Smooth muscle cell (in vitro differentiated cells): ENCODE data around the gene CSN3. TPM values are rescaled to one million over a fixed set of nuclear protein-coding genes. Genes with fewer than 3 reads are reported as not detected.

Source experiments
- DNase-seq: peaks from one replicate; lab custom pipeline; 2025; ENCODE audit not compliant: unreplicated experiment; lab: John Stamatoyannopoulos, UW
- H2AFZ ChIP-seq: fragments of 200-600 bp; sonication (generic); 2 replicates; pipeline ENCODE4 v1.6.0; 2016; ENCODE audit warnings: antibody characterized with exemption, low read depth, mild to moderate bottlenecking
- H3F3A ChIP-seq: fragments of 200-600 bp; sonication (generic); 2 replicates; pipeline ENCODE4 v1.6.0; 2017; ENCODE audit warnings: antibody characterized with exemption, low read depth
- H3K27ac ChIP-seq: fragments of 200-600 bp; sonication (generic); 2 replicates; pipeline ENCODE4 v1.5.1; 2016; ENCODE audit warnings: low read depth, mild to moderate bottlenecking
- H3K27me3 ChIP-seq: fragments of 200-600 bp; sonication (generic); 2 replicates; pipeline ENCODE4 v1.6.1; 2016; ENCODE audit warnings: low read depth, mild to moderate bottlenecking
- H3K36me3 ChIP-seq: fragments of 200-600 bp; sonication (generic); 2 replicates; pipeline ENCODE4 v1.5.1; 2016; ENCODE audit warnings: low read depth
- H3K4me1 ChIP-seq: fragments of 200-600 bp; sonication (generic); 2 replicates; pipeline ENCODE4 v1.5.1; 2016; ENCODE audit warnings: low read depth
- H3K4me2 ChIP-seq: fragments of 200-600 bp; sonication (generic); 2 replicates; pipeline ENCODE4 v1.6.0; 2016; ENCODE audit warnings: mild to moderate bottlenecking
- H3K4me3 ChIP-seq: fragments of 200-600 bp; sonication (generic); 2 replicates; pipeline ENCODE4 v1.5.1; 2016; ENCODE audit warnings: mild to moderate bottlenecking
- H3K79me2 ChIP-seq: fragments of 200-600 bp; sonication (generic); 2 replicates; pipeline ENCODE4 v1.6.0; 2016; ENCODE audit warnings: low read depth, mild to moderate bottlenecking
- H3K9ac ChIP-seq: fragments of 200-600 bp; sonication (generic); 2 replicates; pipeline ENCODE4 v1.6.0; 2016; ENCODE audit warnings: low read depth
- H3K9me3 ChIP-seq: fragments of 200-600 bp; sonication (generic); replicated peaks from 2 replicates; pipeline ENCODE4 v1.5.1; 2016; ENCODE audit warnings: low read depth
- H4K20me1 ChIP-seq: fragments of 200-600 bp; sonication (generic); 2 replicates; pipeline ENCODE4 v1.6.0; 2016; ENCODE audit warnings: low read depth
- WGBS: methylation state at CpG from one replicate; pipeline ENCODE4 v1.1.7; 2016; ENCODE audit warnings: low lambda C conversion rate; 5-methylcytosine and 5-hydroxymethylcytosine counted together
- polyA plus RNA-seq: library from polyadenylated mRNA; unstranded; fragments of >200 nt; fragmentation: Nextera tagmentation; extraction: Ambion mirVana; gene quantifications from 2 replicates; pipeline ENCODE4 v1.2.1, GENCODE V29; 2016
- total RNA-seq: library from RNA; depleted of rRNA; stranded (reverse); fragments of >200 nt; gene quantifications from 2 replicates; pipeline ENCODE4 v1.2.3, GENCODE V29; 2014
- TF ChIP-seq, protein P1 (sequence below): fragments of 200-600 bp; sonication (generic); IDR thresholded peaks from 2 replicates; pipeline ENCODE4 v1.5.1; 2017; ENCODE audit warnings: borderline replicate concordance, mild to moderate bottlenecking, antibody characterized with exemption; ENCODE audit not compliant: insufficient read depth, poor library complexity, severe bottlenecking

The CSN3 gene
- total and polyA plus RNA-seq, 2 experiments from 2014 or later, result not detected

DNA sequence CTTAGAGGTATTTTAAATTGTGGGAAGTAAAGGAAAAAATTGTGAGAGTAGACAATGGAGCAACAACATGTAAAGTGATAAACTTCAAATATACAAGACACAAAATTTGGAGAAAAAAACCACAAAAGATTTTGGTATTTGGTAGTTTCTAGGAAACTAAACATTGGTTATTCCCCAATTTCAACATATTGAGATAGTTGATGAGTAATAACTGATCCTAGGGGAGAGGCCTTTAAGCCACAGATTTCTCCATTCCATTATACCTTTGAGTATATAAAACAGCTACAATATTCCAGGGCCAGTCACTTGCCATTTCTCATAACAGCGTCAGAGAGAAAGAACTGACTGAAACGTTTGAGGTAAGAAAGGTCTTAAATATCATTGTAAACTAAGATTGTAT, 16.6 kb upstream of the CSN3 start, which contains the start of gene FDCSP:
Gene FDCSP (plus strand): TSS at position 301 of the 400 bp plus-strand sequence. CDS start 5,071 bp downstream, outside the sequence.
- no peaks in the 10 kb centered on the region for H4K20me1 ChIP-seq
- no peaks in the 10 kb centered on the region for H3F3A ChIP-seq
- H3K9ac ChIP-seq, result no peak within 1 kb of the TSS
- 86% methylated on average over 2 of the region's 2 CpGs for WGBS
- no peak within 1 kb of the TSS for H3K4me3 ChIP-seq
- no peaks in the 10 kb centered on the region for H3K9me3 ChIP-seq
- no peak within 1 kb of the TSS for H3K4me2 ChIP-seq
- DNase-seq, result no peak
- H3K27ac ChIP-seq, result no peak within 1 kb of the TSS
- TF ChIP-seq, protein P1, sequence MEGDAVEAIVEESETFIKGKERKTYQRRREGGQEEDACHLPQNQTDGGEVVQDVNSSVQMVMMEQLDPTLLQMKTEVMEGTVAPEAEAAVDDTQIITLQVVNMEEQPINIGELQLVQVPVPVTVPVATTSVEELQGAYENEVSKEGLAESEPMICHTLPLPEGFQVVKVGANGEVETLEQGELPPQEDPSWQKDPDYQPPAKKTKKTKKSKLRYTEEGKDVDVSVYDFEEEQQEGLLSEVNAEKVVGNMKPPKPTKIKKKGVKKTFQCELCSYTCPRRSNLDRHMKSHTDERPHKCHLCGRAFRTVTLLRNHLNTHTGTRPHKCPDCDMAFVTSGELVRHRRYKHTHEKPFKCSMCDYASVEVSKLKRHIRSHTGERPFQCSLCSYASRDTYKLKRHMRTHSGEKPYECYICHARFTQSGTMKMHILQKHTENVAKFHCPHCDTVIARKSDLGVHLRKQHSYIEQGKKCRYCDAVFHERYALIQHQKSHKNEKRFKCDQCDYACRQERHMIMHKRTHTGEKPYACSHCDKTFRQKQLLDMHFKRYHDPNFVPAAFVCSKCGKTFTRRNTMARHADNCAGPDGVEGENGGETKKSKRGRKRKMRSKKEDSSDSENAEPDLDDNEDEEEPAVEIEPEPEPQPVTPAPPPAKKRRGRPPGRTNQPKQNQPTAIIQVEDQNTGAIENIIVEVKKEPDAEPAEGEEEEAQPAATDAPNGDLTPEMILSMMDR, result no peak
- H3K27me3 ChIP-seq, result no peaks in the 10 kb centered on the region
- H3K4me1 ChIP-seq, result no peaks in the 10 kb centered on the region
- H2AFZ ChIP-seq, result no peak within 1 kb of the TSS
- H3K36me3 ChIP-seq, result no peaks in the 10 kb centered on the region
- no peaks in the 10 kb centered on the region for H3K79me2 ChIP-seq

DNA sequence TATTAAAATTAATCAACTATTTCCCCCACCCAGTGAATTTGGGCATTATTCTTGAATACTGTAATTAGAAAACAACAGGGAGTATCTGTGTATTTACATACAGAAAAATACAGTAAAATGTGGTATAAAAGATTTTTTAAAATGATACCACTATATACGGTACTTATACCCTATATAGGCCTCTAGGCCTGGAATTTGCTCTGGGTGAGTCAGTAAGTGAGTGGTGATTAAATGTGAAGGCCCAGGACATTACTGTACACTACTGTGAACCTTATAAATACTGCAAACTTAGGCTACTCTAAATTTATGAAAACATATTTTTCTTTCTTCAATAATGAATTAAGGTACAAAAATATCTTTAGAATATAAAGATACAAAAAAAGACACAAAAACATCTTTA, 6.3 kb upstream of the CSN3 start:
- TF ChIP-seq, protein P1, result no peak
- Histone ChIP-seq H3K4me2 (peak overlapping the region; percentile 37), H3K27me3 (no peaks in the 10 kb centered on the region), H3K9me3 (no peaks in the 10 kb centered on the region), H3K9ac (no peak overlapping the region), H3K4me3 (no peak overlapping the region), H3F3A (no peaks in the 10 kb centered on the region), H4K20me1 (no peaks in the 10 kb centered on the region), H3K36me3 (no peaks in the 10 kb centered on the region), H2AFZ (peak overlapping the region; percentile 73), H3K79me2 (no peaks in the 10 kb centered on the region), H3K27ac (peak overlapping the region; percentile 71), H3K4me1 (peaks cover 3% of the 10 kb centered on the region)
- WGBS, result 3% methylated on average over 1 of the region's 1 CpG
- DNase-seq, result no peak

DNA sequence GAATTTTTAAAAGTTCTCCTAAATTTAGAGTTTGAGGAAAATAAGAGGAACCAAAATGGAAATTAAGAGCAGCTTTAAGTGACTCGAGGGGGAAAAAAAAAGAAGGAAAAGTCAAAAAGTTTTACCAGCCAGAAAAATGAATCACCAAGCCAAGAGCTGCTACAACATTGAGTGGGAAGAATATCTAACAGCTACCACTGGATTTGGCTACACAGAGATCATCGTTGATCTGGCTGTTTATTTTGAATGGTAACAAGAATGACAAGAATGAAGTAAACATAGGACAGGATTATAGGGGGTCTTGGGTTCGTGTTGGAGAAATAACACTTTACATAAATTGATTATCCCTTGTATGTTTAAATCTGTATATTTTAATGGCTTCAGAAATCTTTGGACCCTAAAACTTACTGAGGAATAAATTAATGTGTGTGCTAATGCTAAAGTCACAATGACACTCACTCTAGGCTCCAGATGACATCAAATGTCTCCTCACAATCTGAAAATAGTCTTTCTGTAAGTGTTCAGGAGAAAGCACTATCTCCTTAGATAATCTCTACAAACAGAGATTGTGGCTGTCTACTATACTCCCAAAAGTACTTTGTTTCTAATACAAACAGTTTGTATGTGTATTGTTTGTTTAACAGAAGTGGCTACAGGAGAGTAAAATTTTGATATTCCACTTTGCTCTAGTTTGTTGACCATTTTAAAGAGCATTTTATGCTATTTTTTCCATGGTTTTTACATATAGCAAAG, 3.1 kb upstream of the CSN3 start:
- TF ChIP-seq, protein P1, result no peak
- H3K36me3 ChIP-seq, result no peaks in the 10 kb centered on the region
- no peak overlapping the region for H3K9ac ChIP-seq
- H4K20me1 ChIP-seq, result no peaks in the 10 kb centered on the region
- H3K4me2 ChIP-seq, result peak overlapping the region; percentile 51
- no peaks in the 10 kb centered on the region for H3K9me3 ChIP-seq
- H3K4me3 ChIP-seq, result no peak overlapping the region
- H3K4me1 ChIP-seq, result peaks cover 3% of the 10 kb centered on the region
- H3K79me2 ChIP-seq, result no peaks in the 10 kb centered on the region
- 9% methylated on average over 3 of the region's 3 CpGs for WGBS
- H3K27ac ChIP-seq, result peak overlapping the region; percentile 48
- no peaks in the 10 kb centered on the region for H3K27me3 ChIP-seq
- DNase-seq, result no peak
- H3F3A ChIP-seq, result no peaks in the 10 kb centered on the region
- peak overlapping the region; percentile 23 for H2AFZ ChIP-seq
